CD4-positive, alpha-beta T cell (primary cell): ENCODE data around the gene CRIP2. TPM values are rescaled to one million over a fixed set of nuclear protein-coding genes. Genes with fewer than 3 reads are reported as not detected.

Experiments used
- ATAC-seq: fragments of 200-7000 bp; cut with Tn5 transposase; one replicate; pipeline ENCODE4 v1.10.0; 2022; ENCODE audit warnings: mild to moderate bottlenecking; ENCODE audit not compliant: poor library complexity
- CTCF ChIA-PET: fragments of 350-600 bp; sonication (Branson Sonifier 250); formaldehyde crosslinking; loops from one replicate; lab custom pipeline; 2021; ENCODE audit warnings: antibody characterized with exemption, inconsistent platforms; lab: Charles Lee
- POLR2A ChIA-PET: fragments of 350-600 bp; sonication (Branson Sonifier 250); formaldehyde crosslinking; loops from one replicate; lab custom pipeline; 2021; ENCODE audit warnings: antibody characterized with exemption, inconsistent platforms; lab: Charles Lee
- DNase-seq, 14 experiments: peaks; one replicate each; pipeline ENCODE4 v3.0.0-alpha.2; 2013 to 2020; ENCODE audit warnings: mixed read lengths in 2 of 14
- H3K27ac ChIP-seq, 2 donors: one replicate each; pipeline versions ENCODE4 v1.5.1 to v1.7.0; 2013; ENCODE audit warnings: low read length in 2 of 2, low read depth in 1 of 2, mild to moderate bottlenecking in 1 of 2
- H3K27me3 ChIP-seq, 2 experiments: 1 replicate in 1 of 2; 2 replicates in 1 of 2; pipeline versions ENCODE4 v1.6.1 to v1.7.0; 2013; ENCODE audit warnings: low read length in 2 of 2, control low read depth in 1 of 2, mild to moderate bottlenecking in 1 of 2, moderate library complexity in 1 of 2; ENCODE audit not compliant: insufficient read depth in 2 of 2, control insufficient read depth in 1 of 2
- H3K36me3 ChIP-seq: one replicate; pipeline ENCODE4 v1.6.1; 2013; ENCODE audit warnings: low read length, control low read depth; ENCODE audit not compliant: insufficient read depth
- H3K4me1 ChIP-seq: one replicate; pipeline ENCODE4 v1.6.1; 2013; ENCODE audit warnings: low read length, control low read depth; ENCODE audit not compliant: insufficient read depth
- H3K4me3 ChIP-seq: one replicate; pipeline ENCODE4 v1.5.1; 2013; ENCODE audit warnings: mild to moderate bottlenecking, low read length, moderate library complexity
- H3K9me3 ChIP-seq, 2 experiments: 1 replicate in 1 of 2; 2 replicates in 1 of 2; pipeline versions ENCODE4 v1.6.1 to v1.7.0; 2013; ENCODE audit warnings: low read length in 2 of 2, mild to moderate bottlenecking in 2 of 2, control low read depth in 1 of 2, moderate library complexity in 1 of 2; ENCODE audit not compliant: control insufficient read depth in 1 of 2, insufficient read depth in 1 of 2
- H3K27ac Mint-ChIP-seq: one replicate; pipeline ENCODE4 v1.8.0; 2020; ENCODE audit warnings: mixed read lengths
- H3K27me3 Mint-ChIP-seq: one replicate; pipeline ENCODE4 v1.8.0; 2021; ENCODE audit warnings: mixed read lengths
- H3K36me3 Mint-ChIP-seq: one replicate; pipeline ENCODE4 v1.8.0; 2021; ENCODE audit warnings: low read depth, mixed read lengths
- H3K4me1 Mint-ChIP-seq: one replicate; pipeline ENCODE4 v1.8.0; 2021; ENCODE audit warnings: low read depth, mixed read lengths
- H3K4me3 Mint-ChIP-seq: one replicate; pipeline ENCODE4 v1.8.0; 2020; ENCODE audit warnings: mild to moderate bottlenecking, mixed read lengths
- H3K9me3 Mint-ChIP-seq: one replicate; pipeline ENCODE4 v1.8.0; 2020; ENCODE audit warnings: mixed read lengths
- CTCF ChIP-seq: fragments of 200-600 bp; IDR thresholded peaks from one replicate; pipeline ENCODE4 v1.8.0; 2022; ENCODE audit warnings: antibody characterized with exemption, mild to moderate bottlenecking
- intact Hi-C, 2 experiments: fragments of 100-400 bp; cut with DNase I in 1 of 2; cut with micrococcal nuclease in 1 of 2; formaldehyde crosslinking; loops; one replicate each; pipeline versions ENCODE4 v1.15.1 to v1.9.0; 2023 to 2025; cut with DNase I, micrococcal nuclease
- total RNA-seq, 174 experiments: library from RNA in 2 of 174; stranded (reverse) in 2 of 174; gene quantifications; one replicate each; pipeline ENCODE4 v1.2.3 and lab custom pipeline; 2021 to 2026

The CRIP2 gene
- total RNA-seq, 2 experiments from 2014 or later: 62.5 to 68.3 TPM

GRCh38 chr14:105484997-105485393, 10.4 kb downstream of the CRIP2 start:
- POLR2A ChIA-PET: interaction anchor here (1.3 kb wide), 1 partner anchor 115 kb away, joined by 3 read pairs; no protein-coding TSS in a partner anchor
- no peaks in the 10 kb centered on the region for H3K9me3 ChIP-seq
- Mint-ChIP-seq H3K4me1 (peaks cover 59% of the 10 kb centered on the region), H3K27ac (peak overlapping the region; percentile 97), H3K27me3 (no peaks in the 10 kb centered on the region), H3K36me3 (peaks cover 16% of the 10 kb centered on the region), H3K4me3 (peak overlapping the region; percentile 87), H3K9me3 (no peaks in the 10 kb centered on the region)
- TF ChIP-seq CTCF: no peak
- H3K36me3 ChIP-seq: peaks cover 10% of the 10 kb centered on the region
- no peak for ATAC-seq
- H3K4me1 ChIP-seq: peaks cover 92% of the 10 kb centered on the region
- no peaks in the 10 kb centered on the region for H3K27me3 ChIP-seq
- H3K27ac ChIP-seq: peak overlapping the region; percentile 100
- DNase-seq: peak in 2 of 14 experiments; percentile 25 to 26
- intact Hi-C loops: no loop called here
- CTCF ChIA-PET: no interaction called here
- H3K4me3 ChIP-seq: no peak overlapping the region

- Histone ChIP-seq H3K9me3 (no peaks in the 10 kb centered on the region), H3K4me3 (peak overlapping the region; percentile 97), H3K27me3 (no peaks in the 10 kb centered on the region), H3K4me1 (peaks cover 88% of the 10 kb centered on the region), H3K36me3 (peaks cover 10% of the 10 kb centered on the region), H3K27ac (peak overlapping the region; percentile 100)
- TF ChIP-seq CTCF: no peak
- Mint-ChIP-seq H3K27me3 (no peaks in the 10 kb centered on the region), H3K9me3 (no peaks in the 10 kb centered on the region), H3K36me3 (peaks cover 18% of the 10 kb centered on the region), H3K4me1 (peaks cover 53% of the 10 kb centered on the region), H3K27ac (peak overlapping the region; percentile 97), H3K4me3 (peak overlapping the region; percentile 87)
- intact Hi-C loops: no loop called here
- ChIA-PET CTCF (interaction anchor here (1.8 kb wide), 1 partner anchor 37 kb away, joined by 6 read pairs; no protein-coding TSS in a partner anchor), POLR2A (interaction anchor here (1.3 kb wide), 1 partner anchor 115 kb away, joined by 3 read pairs; no protein-coding TSS in a partner anchor)
- no peak for ATAC-seq
- DNase-seq: peak in 12 of 14 experiments; percentile 42 to 85 (median 54)
Observed at GRCh38 chr14:105485739-105486162, 11.1 kb downstream of the CRIP2 start.

GRCh38 chr14:105486163-105486973, 11.7 kb downstream of the CRIP2 start, which contains the start of gene CRIP1:
CRIP1 (plus strand) TSS chr14:105486886; CDS start chr14:105487260, 374 bp downstream.
- Histone ChIP-seq H3K4me1 (peaks cover 83% of the 10 kb centered on the region), H3K4me3 (peak within 1 kb of the TSS; percentile 97), H3K27ac (peak within 1 kb of the TSS; percentile 100), H3K27me3 (no peaks in the 10 kb centered on the region), H3K9me3 (no peaks in the 10 kb centered on the region), H3K36me3 (peaks cover 10% of the 10 kb centered on the region)
- intact Hi-C loops: no loop called here
- Mint-ChIP-seq H3K27ac (peak within 1 kb of the TSS; percentile 97), H3K36me3 (peaks cover 21% of the 10 kb centered on the region), H3K4me3 (peak within 1 kb of the TSS; percentile 90), H3K27me3 (no peaks in the 10 kb centered on the region), H3K4me1 (peaks cover 52% of the 10 kb centered on the region), H3K9me3 (no peaks in the 10 kb centered on the region)
- no peak for ATAC-seq
- CTCF ChIA-PET: interaction anchor here (1.8 kb wide), 1 partner anchor 38 kb away, joined by 6 read pairs; no protein-coding TSS in a partner anchor
- POLR2A ChIA-PET: interaction anchor here (1.3 kb wide), 1 partner anchor 116 kb away, joined by 3 read pairs; no protein-coding TSS in a partner anchor
- TF ChIP-seq CTCF: no peak
- peak in 3 of 14 experiments; percentile 10 to 62 (median 61) for DNase-seq
